ENCODE measurements around the gene MAN2C1.

Gene MAN2C1

DNA sequence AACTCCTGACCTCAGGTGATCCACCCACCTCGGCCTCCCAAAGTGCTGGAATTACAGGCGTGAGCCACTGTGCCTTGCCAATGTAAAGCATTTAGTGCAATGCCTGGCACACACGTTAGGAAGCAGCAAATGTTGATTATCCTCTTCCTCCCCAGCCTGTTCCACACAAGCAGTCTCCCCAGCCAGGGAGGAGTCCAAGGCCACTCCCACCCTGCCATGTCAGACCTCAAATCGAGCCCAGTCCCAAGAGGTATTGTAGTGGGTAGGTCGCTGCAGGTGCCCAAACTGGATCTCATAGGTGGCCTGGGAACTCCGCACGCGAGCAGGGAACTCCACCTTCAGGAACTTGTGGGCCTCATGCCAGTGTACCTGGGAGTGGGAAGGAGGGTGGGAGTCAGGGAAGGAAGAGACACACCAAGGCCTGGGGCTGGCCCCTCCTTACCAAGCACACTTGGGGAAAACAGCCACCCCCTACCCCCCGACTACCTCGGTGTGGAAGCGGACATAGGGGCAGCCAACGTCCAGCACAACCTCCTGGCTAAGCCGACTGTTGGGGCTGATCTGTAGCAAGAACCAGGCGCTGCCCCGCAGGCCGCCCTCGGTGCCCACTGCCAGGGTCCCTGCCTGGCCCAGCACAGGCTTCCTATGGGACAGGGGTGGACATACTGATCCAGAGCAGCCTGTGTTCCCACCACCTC lies 10.3 kb downstream of the MAN2C1 start:
- no peak overlapping the region for H3K4me3 ChIP-seq (ENCODE audit: low read depth, low read length)
- TF ChIP-seq, protein P1, sequence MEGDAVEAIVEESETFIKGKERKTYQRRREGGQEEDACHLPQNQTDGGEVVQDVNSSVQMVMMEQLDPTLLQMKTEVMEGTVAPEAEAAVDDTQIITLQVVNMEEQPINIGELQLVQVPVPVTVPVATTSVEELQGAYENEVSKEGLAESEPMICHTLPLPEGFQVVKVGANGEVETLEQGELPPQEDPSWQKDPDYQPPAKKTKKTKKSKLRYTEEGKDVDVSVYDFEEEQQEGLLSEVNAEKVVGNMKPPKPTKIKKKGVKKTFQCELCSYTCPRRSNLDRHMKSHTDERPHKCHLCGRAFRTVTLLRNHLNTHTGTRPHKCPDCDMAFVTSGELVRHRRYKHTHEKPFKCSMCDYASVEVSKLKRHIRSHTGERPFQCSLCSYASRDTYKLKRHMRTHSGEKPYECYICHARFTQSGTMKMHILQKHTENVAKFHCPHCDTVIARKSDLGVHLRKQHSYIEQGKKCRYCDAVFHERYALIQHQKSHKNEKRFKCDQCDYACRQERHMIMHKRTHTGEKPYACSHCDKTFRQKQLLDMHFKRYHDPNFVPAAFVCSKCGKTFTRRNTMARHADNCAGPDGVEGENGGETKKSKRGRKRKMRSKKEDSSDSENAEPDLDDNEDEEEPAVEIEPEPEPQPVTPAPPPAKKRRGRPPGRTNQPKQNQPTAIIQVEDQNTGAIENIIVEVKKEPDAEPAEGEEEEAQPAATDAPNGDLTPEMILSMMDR (IDR thresholded peaks at IDR 0.05; ENCODE audit: low read depth, low read length, missing control alignments): no peak
- DNase-seq (ENCODE audit: low read depth): no peak

DNA sequence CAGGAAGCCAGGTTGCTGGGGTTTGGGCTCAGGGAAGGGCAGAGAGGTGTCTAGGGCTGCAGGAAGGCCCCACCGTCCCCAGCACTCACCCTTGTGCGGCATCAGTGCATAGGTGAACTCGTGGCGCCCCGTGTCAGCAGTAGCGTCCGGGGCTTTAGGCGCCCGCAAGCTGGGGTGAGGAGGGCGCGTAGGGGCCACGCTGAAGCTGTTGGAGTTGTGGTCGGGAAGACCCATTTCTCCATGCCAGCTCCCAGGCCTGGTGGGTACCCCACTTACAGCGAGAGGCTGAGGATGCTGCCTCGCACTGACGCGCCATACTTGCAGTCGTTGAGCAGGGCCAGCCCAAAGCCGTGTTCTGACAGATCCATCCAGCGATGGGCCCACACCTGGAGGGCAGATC lies 11.9 kb downstream of the MAN2C1 start:
- TF ChIP-seq, protein P1 (IDR thresholded peaks at IDR 0.05; ENCODE audit: low read depth, low read length, missing control alignments): no peak
- no peak overlapping the region for H3K4me3 ChIP-seq (ENCODE audit: low read depth, low read length)
- DNase-seq (ENCODE audit: low read depth): no peak

DNA sequence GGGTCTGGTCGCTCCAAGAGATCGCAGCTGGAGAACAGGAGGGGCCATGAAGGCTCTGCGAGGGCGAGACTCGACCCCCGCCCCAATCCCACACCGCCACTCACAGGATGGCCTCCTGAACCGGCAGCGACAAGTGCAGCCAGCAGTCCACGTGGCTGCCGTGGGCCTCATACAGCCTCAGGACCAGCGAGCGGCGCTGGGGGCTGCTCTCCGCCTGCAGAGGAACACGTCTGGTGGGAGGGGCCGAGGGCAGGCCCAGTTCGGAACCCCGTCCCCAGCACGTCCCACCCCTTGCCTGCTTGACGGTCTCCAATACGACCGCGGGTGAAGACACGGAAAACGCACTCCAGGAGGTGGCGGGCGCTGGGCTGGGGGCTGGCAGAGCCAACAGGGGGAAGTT lies 12.4 kb downstream of the MAN2C1 start:
- DNase-seq (ENCODE audit: low read depth): no peak
- TF ChIP-seq, protein P1 (IDR thresholded peaks at IDR 0.05; ENCODE audit: low read depth, low read length, missing control alignments): no peak

DNA sequence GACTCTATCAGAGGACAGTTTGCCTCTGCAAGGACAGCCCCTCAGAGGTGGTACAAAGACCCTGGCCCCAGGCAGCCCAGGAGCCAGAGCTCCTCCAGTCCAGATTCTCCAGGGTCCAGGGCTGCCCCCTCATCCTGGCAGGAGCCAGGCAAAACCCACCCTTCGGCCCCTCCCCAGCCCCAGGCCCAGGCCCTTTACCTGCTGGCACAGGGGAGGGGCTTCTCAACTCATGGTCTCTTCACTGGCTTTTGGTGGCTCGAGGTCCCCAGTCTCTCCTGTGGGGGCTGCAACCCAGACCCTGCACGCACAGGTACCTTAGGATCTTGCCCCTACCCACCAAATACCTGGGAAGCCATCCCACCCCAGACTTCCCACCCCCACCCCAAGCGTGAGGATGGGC lies 13.0 kb downstream of the MAN2C1 start:
- no peak overlapping the region for H3K4me3 ChIP-seq (ENCODE audit: low read depth, low read length)
- TF ChIP-seq, protein P1 (IDR thresholded peaks at IDR 0.05; ENCODE audit: low read depth, low read length, missing control alignments): no peak
- DNase-seq (ENCODE audit: low read depth): no peak

More for the DNA sequence above, 12.4 kb downstream of the MAN2C1 start:
- no peak overlapping the region for H3K4me3 ChIP-seq (ENCODE audit: low read depth, low read length)

DNA sequence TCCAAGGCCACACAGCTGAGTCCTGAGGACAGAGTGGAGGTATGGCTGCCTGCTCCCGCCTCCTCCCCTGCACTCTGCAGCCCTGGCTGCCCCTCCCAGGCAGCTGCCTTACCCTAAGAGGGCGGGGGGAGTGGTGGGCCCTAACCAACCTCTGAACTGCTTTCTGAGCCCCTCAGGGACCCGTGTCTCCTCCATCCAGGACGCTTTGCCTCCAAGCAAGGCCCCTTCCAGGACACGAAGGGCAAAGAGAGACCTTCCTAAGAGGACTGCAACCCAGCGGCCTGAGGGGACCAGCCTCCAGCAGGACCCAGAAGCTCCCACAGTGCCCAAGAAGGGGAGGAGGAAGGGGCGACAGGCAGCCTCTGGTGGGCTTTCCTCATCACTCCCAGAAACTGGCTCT lies 14.0 kb downstream of the MAN2C1 start:
- TF ChIP-seq, protein P1 (IDR thresholded peaks at IDR 0.05; ENCODE audit: low read depth, low read length, missing control alignments): no peak
- DNase-seq (ENCODE audit: low read depth): no peak
- H3K4me3 ChIP-seq (ENCODE audit: low read depth, low read length): no peak overlapping the region

DNA sequence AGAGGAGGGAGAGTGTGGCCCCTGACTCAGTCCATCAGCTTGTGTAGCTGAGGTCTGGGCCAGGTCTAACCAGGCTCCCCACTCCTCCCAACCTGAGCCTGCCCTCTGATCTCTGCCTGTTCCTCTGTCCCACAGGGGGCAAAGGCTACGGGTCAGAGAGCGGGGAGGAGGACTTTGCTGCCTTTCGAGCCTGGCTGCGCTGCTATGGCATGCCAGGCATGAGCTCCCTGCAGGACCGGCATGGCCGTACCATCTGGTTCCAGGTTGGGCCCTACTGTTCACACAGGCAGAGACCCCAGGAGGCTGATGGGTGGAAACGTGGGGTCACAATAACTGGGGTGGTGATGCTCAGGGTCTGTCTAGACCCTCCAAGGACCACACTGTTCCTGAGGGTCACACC lies 14.8 kb downstream of the MAN2C1 start:
- no peak overlapping the region for H3K4me3 ChIP-seq (ENCODE audit: low read depth, low read length)
- no peak for DNase-seq (ENCODE audit: low read depth)
- TF ChIP-seq, protein P1 (IDR thresholded peaks at IDR 0.05; ENCODE audit: low read depth, low read length, missing control alignments): no peak

All from GM12864 (cell line).